Glutamatergic neuron (in vitro differentiated cells): ENCODE data around the gene RALGPS1. TPM values are rescaled to one million over a fixed set of nuclear protein-coding genes. Genes with fewer than 3 reads are reported as not detected.

Source experiments
- DNase-seq: peaks from one replicate; pipeline ENCODE4 v3.0.0; 2022
- H3K27ac Mint-ChIP-seq: one replicate; pipeline ENCODE4 v1.8.0; 2020; ENCODE audit warnings: mild to moderate bottlenecking, mixed read lengths, inconsistent platforms; ENCODE audit not compliant: unreplicated experiment
- H3K27me3 Mint-ChIP-seq: one replicate; pipeline ENCODE4 v1.8.0; 2020; ENCODE audit warnings: mild to moderate bottlenecking, moderate library complexity, mixed read lengths, inconsistent platforms; ENCODE audit not compliant: unreplicated experiment
- H3K36me3 Mint-ChIP-seq: one replicate; pipeline ENCODE4 v1.8.0; 2020; ENCODE audit warnings: mild to moderate bottlenecking, mixed read lengths, inconsistent platforms; ENCODE audit not compliant: unreplicated experiment
- H3K4me1 Mint-ChIP-seq: one replicate; pipeline ENCODE4 v1.8.0; 2020; ENCODE audit warnings: mild to moderate bottlenecking, low read depth, mixed read lengths, inconsistent platforms; ENCODE audit not compliant: unreplicated experiment
- H3K4me3 Mint-ChIP-seq: one replicate; pipeline ENCODE4 v1.8.0; 2020; ENCODE audit warnings: mild to moderate bottlenecking, mixed read lengths, inconsistent platforms; ENCODE audit not compliant: unreplicated experiment
- H3K9me3 Mint-ChIP-seq: one replicate; pipeline ENCODE4 v1.8.0; 2020; ENCODE audit warnings: mild to moderate bottlenecking, moderate library complexity, mixed read lengths, inconsistent platforms; ENCODE audit not compliant: unreplicated experiment
- total RNA-seq: library from RNA; stranded (reverse); fragmentation: NEBNext Ultra II Directional; extraction: Animal tissue kit (Norgen Biotek cat#: 25700); gene quantifications from one replicate; pipeline ENCODE4 v1.2.1, GENCODE V29; 2021; ENCODE audit not compliant: unreplicated experiment
- TF ChIP-seq, protein P1 (sequence below): fragments of 200-600 bp; sonication (generic); IDR thresholded peaks from one replicate; pipeline ENCODE4 v1.5.0; 2021; ENCODE audit not compliant: partially characterized antibody, unreplicated experiment

Gene RALGPS1
- total RNA-seq, 1 donor from 2014 or later, result 23.8 TPM

DNA sequence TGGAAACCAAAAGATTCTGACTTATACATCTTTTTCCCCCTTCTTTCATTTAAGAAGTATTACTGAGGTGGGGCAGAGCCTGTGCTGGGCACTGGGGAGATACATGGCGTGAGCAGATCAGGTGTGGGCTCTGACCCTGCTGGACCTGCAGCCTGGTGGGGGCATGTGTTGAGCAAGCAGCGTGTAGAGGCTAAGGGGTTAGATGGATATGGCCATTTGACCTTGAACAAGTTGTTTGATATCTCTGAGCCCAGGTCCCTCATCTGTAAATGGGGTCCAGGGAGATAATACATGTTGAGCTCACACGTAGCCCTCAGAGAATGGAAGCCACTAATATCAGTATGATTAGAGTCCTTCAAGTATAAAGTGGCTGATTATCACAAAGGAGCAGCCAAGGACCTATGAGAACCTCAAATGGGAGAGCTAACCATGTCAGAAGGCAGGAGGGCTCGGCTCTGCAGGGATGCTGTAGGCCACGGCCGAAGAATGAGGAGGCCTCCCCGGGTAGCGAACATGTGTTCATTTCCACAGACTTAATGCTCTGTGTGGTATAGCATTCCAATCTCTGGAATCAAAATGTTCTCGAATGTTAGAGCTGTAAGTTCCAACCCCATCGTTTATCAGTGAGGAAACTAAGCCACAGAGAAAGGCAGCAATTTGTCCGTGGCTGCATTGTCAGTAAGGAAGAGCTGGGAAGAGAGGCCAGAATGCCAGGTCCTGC lies 223.2 kb downstream of the RALGPS1 start:
- no peak overlapping the region for H3K4me3 Mint-ChIP-seq
- peaks cover 33% of the 10 kb centered on the region for H3K4me1 Mint-ChIP-seq
- H3K27me3 Mint-ChIP-seq, result peaks cover 4% of the 10 kb centered on the region
- TF ChIP-seq, protein P1, sequence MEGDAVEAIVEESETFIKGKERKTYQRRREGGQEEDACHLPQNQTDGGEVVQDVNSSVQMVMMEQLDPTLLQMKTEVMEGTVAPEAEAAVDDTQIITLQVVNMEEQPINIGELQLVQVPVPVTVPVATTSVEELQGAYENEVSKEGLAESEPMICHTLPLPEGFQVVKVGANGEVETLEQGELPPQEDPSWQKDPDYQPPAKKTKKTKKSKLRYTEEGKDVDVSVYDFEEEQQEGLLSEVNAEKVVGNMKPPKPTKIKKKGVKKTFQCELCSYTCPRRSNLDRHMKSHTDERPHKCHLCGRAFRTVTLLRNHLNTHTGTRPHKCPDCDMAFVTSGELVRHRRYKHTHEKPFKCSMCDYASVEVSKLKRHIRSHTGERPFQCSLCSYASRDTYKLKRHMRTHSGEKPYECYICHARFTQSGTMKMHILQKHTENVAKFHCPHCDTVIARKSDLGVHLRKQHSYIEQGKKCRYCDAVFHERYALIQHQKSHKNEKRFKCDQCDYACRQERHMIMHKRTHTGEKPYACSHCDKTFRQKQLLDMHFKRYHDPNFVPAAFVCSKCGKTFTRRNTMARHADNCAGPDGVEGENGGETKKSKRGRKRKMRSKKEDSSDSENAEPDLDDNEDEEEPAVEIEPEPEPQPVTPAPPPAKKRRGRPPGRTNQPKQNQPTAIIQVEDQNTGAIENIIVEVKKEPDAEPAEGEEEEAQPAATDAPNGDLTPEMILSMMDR, result no peak
- H3K36me3 Mint-ChIP-seq, result peaks cover 4% of the 10 kb centered on the region
- peaks cover 7% of the 10 kb centered on the region for H3K9me3 Mint-ChIP-seq
- no peak overlapping the region for H3K27ac Mint-ChIP-seq
- no peak for DNase-seq

DNA sequence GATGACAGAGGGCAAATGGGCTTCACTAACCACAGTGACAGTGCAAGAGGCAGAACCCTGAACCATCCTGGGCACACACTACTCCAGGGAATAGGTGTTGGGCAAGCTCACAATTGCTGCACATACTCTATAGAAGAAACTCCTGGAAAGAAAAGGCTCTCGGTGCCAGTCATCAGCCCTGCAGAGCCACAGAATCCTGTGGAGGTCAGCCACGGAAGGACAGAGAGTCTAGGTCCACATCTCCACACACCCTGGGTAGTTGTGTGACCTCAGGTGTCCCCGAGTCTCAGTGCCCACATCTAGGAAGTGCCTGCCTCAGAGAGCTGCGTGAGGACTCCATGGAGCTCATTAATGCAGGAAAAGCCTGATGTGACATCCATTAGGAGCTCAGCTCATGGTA lies 223.9 kb downstream of the RALGPS1 start:
- DNase-seq, result no peak
- H3K9me3 Mint-ChIP-seq, result peaks cover 7% of the 10 kb centered on the region
- peaks cover 4% of the 10 kb centered on the region for H3K36me3 Mint-ChIP-seq
- H3K27me3 Mint-ChIP-seq, result peaks cover 4% of the 10 kb centered on the region
- H3K27ac Mint-ChIP-seq, result no peak overlapping the region
- TF ChIP-seq, protein P1, result no peak
- H3K4me1 Mint-ChIP-seq, result peaks cover 31% of the 10 kb centered on the region
- no peak overlapping the region for H3K4me3 Mint-ChIP-seq

- Mint-ChIP-seq H3K4me1 (peaks cover 24% of the 10 kb centered on the region), H3K27me3 (no peaks in the 10 kb centered on the region), H3K36me3 (peaks cover 4% of the 10 kb centered on the region), H3K9me3 (peaks cover 7% of the 10 kb centered on the region), H3K4me3 (no peak overlapping the region), H3K27ac (no peak overlapping the region)
- TF ChIP-seq, protein P1, result no peak
- no peak for DNase-seq
These were observed 224.6 kb downstream of the RALGPS1 start for GRCh38 chr9:127139071-127139731.

DNA sequence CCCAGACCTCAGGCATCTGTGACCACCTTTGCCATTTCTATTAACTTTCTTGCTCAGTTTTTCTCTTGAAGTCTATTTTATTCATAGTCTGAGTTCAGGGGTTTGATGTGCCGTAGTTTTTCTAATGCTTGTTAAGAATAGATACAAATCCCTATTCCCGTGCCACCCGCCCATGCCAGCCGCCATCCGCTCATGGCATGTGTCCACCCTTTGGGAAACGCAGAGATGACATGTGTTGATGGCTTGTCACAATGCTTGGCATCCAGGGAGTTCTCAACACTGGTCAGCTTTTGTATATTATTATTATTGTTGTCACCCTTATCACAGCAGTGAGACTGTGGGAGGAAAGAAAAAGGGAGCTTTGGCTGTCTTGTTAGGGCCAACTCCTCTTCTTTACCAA lies 225.2 kb downstream of the RALGPS1 start:
- Mint-ChIP-seq H3K4me1 (peaks cover 19% of the 10 kb centered on the region), H3K27me3 (no peaks in the 10 kb centered on the region), H3K9me3 (peaks cover 7% of the 10 kb centered on the region), H3K27ac (no peak overlapping the region), H3K4me3 (no peak overlapping the region), H3K36me3 (peaks cover 4% of the 10 kb centered on the region)
- no peak for DNase-seq
- TF ChIP-seq, protein P1, result no peak

- no peaks in the 10 kb centered on the region for H3K27me3 Mint-ChIP-seq
- peaks cover 7% of the 10 kb centered on the region for H3K9me3 Mint-ChIP-seq
- peaks cover 19% of the 10 kb centered on the region for H3K4me1 Mint-ChIP-seq
- DNase-seq, result no peak
- H3K36me3 Mint-ChIP-seq, result peaks cover 4% of the 10 kb centered on the region
- H3K4me3 Mint-ChIP-seq, result no peak overlapping the region
- TF ChIP-seq, protein P1, result no peak
- H3K27ac Mint-ChIP-seq, result no peak overlapping the region
These were observed 225.6 kb downstream of the RALGPS1 start for GRCh38 chr9:127140181-127140580.
